T-cell (primary cell): ENCODE results near the gene ST13. TPM values are rescaled to one million over a fixed set of nuclear protein-coding genes. Genes with fewer than 3 reads are reported as not detected.

Source experiments
- ATAC-seq, 4 experiments: fragments of 200-7000 bp in 3 of 4; fragments of 150-1000 bp in 1 of 4; cut with Tn5 transposase; replicated peaks in 1 of 4; 1 replicate in 3 of 4; 2 replicates in 1 of 4; pipeline ENCODE4 v1.10.0; 2021; ENCODE audit warnings: moderate library complexity in 3 of 4, mild to moderate bottlenecking in 2 of 4, moderate number of reproducible peaks in 1 of 4
- CTCF ChIA-PET, 2 donors: fragments of 300-600 bp; sonication (Branson Sonifier 250); formaldehyde crosslinking; loops; one replicate each; lab custom pipeline; 2022; ENCODE audit warnings: antibody characterized with exemption in 2 of 2; lab: Charles Lee
- POLR2A ChIA-PET, 2 donors: fragments of 300-600 bp; sonication (Branson Sonifier 250); formaldehyde crosslinking; loops; one replicate each; lab custom pipeline; 2022; ENCODE audit warnings: antibody characterized with exemption in 2 of 2; lab: Charles Lee
- DNase-seq, 35 experiments: peaks; one replicate each; pipeline versions ENCODE4 v3.0.0 to v3.0.0-alpha.2; 2013 to 2023
- H3K27ac ChIP-seq: one replicate; pipeline ENCODE4 v1.5.1; 2013; ENCODE audit warnings: low read length
- H3K27me3 ChIP-seq, 2 experiments: replicated peaks in 1 of 2; 1 replicate in 1 of 2; 2 replicates in 1 of 2; pipeline versions ENCODE4 v1.6.1 to v1.7.0; 2013; ENCODE audit warnings: low read length in 1 of 2, mixed read lengths in 1 of 2; ENCODE audit not compliant: control insufficient read depth in 2 of 2, insufficient read depth in 2 of 2; ENCODE audit errors: extremely low read depth in 1 of 2
- H3K36me3 ChIP-seq, 2 donors: 1 replicate in 1 of 2; 2 replicates in 1 of 2; pipeline versions ENCODE4 v1.6.1 to v1.7.0; 2013; ENCODE audit warnings: low read length in 1 of 2; ENCODE audit not compliant: control insufficient read depth in 2 of 2, insufficient read depth in 1 of 2; ENCODE audit errors: extremely low read depth in 1 of 2
- H3K4me1 ChIP-seq, 2 experiments: 1 replicate in 1 of 2; 2 replicates in 1 of 2; pipeline versions ENCODE4 v1.6.1 to v1.7.0; 2013; ENCODE audit warnings: low read length in 2 of 2, mixed read lengths in 1 of 2; ENCODE audit not compliant: insufficient read depth in 2 of 2, control insufficient read depth in 1 of 2; ENCODE audit errors: extremely low read depth in 1 of 2
- H3K4me3 ChIP-seq, 2 donors: 1 replicate in 1 of 2; 2 replicates in 1 of 2; pipeline versions ENCODE4 v1.5.1 to v1.7.0; 2013; ENCODE audit warnings: mild to moderate bottlenecking in 2 of 2, low read length in 1 of 2, moderate library complexity in 1 of 2; ENCODE audit not compliant: control insufficient read depth in 1 of 2; ENCODE audit errors: extremely low read depth in 1 of 2
- H3K9me3 ChIP-seq: 2 replicates; pipeline ENCODE4 v1.7.0; 2013
- H3K27ac Mint-ChIP-seq, 2 donors: one replicate each; pipeline ENCODE4 v1.8.0; 2020 to 2021; ENCODE audit warnings: mild to moderate bottlenecking in 2 of 2, mixed read lengths in 2 of 2
- H3K27me3 Mint-ChIP-seq, 2 donors: one replicate each; pipeline ENCODE4 v1.8.0; 2021 to 2022; ENCODE audit warnings: mixed read lengths in 2 of 2
- H3K36me3 Mint-ChIP-seq: one replicate; pipeline ENCODE4 v1.8.0; 2021; ENCODE audit warnings: mixed read lengths
- H3K4me1 Mint-ChIP-seq, 3 donors: one replicate each; pipeline ENCODE4 v1.8.0; 2020 to 2022; ENCODE audit warnings: mixed read lengths in 3 of 3, mild to moderate bottlenecking in 1 of 3
- H3K4me3 Mint-ChIP-seq, 3 donors: one replicate each; pipeline ENCODE4 v1.8.0; 2020 to 2022; ENCODE audit warnings: mild to moderate bottlenecking in 3 of 3, mixed read lengths in 3 of 3, moderate library complexity in 3 of 3
- H3K9me3 Mint-ChIP-seq, 3 donors: one replicate each; pipeline ENCODE4 v1.8.0; 2020 to 2022; ENCODE audit warnings: mixed read lengths in 3 of 3
- WGBS: methylation state at CpG from one replicate; pipeline ENCODE4 v1.1.5; 2013; ENCODE audit warnings: missing lambda C conversion rate; ENCODE audit not compliant: insufficient coverage; 5-methylcytosine and 5-hydroxymethylcytosine counted together
- total RNA-seq, 35 experiments: library from RNA in 6 of 35; stranded (reverse) in 6 of 35; fragments of 120-200 nt in 1 of 35; gene quantifications; one replicate each; pipeline versions ENCODE4 v1.2.1 to v1.2.4 and lab custom pipeline; 2013 to 2026

Gene ST13
- total RNA-seq, 5 donors from 2014 or later (not counting 1 experiment from before 2014, with no cell fraction given) = 135 to 186 (median 140) TPM

- H3K4me3 ChIP-seq = no peak overlapping the region
- Mint-ChIP-seq H3K36me3 (peaks cover 14% of the 10 kb centered on the region), H3K4me3 (no peak overlapping the region), H3K27me3 (no peaks in the 10 kb centered on the region), H3K9me3 (no peaks in the 10 kb centered on the region), H3K27ac (no peak overlapping the region), H3K4me1 (peaks cover 5 to 17% (median 13%) of the 10 kb centered on the region in 3 donors)
- no peaks in the 10 kb centered on the region for H3K27me3 ChIP-seq
- H3K36me3 ChIP-seq = peaks cover 0 to 2% of the 10 kb centered on the region in 2 donors
- H3K9me3 ChIP-seq = no peaks in the 10 kb centered on the region
- ChIA-PET CTCF (interaction anchor here in 1 of 2 donors (0.9 kb wide), 1 partner anchor 10 kb away, joined by 3 read pairs; no protein-coding TSS in a partner anchor), POLR2A (no interaction called here)
- H3K27ac ChIP-seq = no peak overlapping the region
- WGBS = no CpG with 5 or more reads among the region's 3 CpGs
- no peak for ATAC-seq
- no peak for DNase-seq
- H3K4me1 ChIP-seq = no peaks in the 10 kb centered on the region
These were observed 49.7 kb downstream of the ST13 start for GRCh38 chr22:40806711-40807110.

DNA sequence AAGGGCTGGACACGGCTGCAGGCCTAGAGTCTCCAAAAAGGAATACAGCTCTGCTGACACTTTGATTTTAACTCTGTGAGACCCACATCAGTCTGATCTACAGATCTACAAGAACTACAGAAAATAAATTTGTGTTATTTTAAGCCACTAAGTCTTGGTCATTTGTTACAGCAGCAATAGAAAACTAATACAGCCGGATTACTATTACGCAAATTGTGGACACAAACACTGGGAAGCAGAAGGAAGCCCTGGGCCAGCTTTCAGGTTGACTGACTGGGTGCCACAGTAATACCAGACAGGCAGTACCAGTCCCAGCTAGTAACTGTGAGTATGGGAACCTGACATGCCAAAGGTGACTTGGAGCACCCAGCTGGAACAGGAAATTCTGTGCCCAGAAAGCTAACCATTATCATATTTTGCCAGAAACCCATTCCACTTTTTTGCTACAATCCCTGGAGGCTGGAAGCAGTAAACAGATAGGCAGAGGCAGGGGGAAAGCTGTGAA lies 50.7 kb downstream of the ST13 start:
- Mint-ChIP-seq H3K9me3 (no peaks in the 10 kb centered on the region), H3K4me1 (peaks cover 5 to 12% (median 10%) of the 10 kb centered on the region in 3 donors), H3K27me3 (no peaks in the 10 kb centered on the region), H3K4me3 (no peak overlapping the region), H3K36me3 (peaks cover 14% of the 10 kb centered on the region), H3K27ac (no peak overlapping the region)
- H3K9me3 ChIP-seq = no peaks in the 10 kb centered on the region
- H3K36me3 ChIP-seq = peaks cover 0 to 2% of the 10 kb centered on the region in 2 donors
- ChIA-PET CTCF (interaction anchor here in 1 of 2 donors (0.6 to 0.9 kb wide), 2 partner anchors 9 to 786 kb away, joined by 3 read pairs; no protein-coding TSS in a partner anchor), POLR2A (interaction anchor here in 1 of 2 donors (0.5 kb wide), 1 partner anchor 156 kb away, joined by 7 read pairs; no protein-coding TSS in a partner anchor)
- 94% methylated on average over 2 of the region's 3 CpGs for WGBS
- no peak for ATAC-seq
- H3K4me3 ChIP-seq = no peak overlapping the region
- no peak overlapping the region for H3K27ac ChIP-seq
- no peaks in the 10 kb centered on the region for H3K27me3 ChIP-seq
- DNase-seq = no peak
- no peaks in the 10 kb centered on the region for H3K4me1 ChIP-seq

DNA sequence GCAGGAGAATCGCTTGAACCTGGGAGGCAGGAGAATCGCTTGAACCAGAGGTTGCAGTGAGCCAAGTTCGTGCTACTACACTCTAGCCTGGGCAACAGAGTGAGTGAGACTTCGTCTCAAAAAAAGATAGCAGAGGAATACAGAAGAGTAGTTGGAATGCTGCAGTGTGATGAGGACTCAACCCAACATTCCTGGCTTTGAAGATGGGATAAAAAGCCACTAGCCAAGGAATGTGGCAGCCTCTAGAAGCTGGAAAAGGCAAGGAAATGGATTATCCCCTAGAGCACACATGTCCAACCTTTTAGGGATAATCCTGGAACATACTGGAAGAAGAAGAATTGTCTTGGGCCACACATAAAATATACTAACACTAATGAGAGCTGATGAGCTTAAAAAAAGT lies 51.2 kb downstream of the ST13 start:
- no peak for DNase-seq
- Mint-ChIP-seq H3K36me3 (peaks cover 14% of the 10 kb centered on the region), H3K27ac (no peak overlapping the region), H3K4me3 (no peak overlapping the region), H3K9me3 (no peaks in the 10 kb centered on the region), H3K4me1 (peaks cover 5 to 12% (median 10%) of the 10 kb centered on the region in 3 donors), H3K27me3 (no peaks in the 10 kb centered on the region)
- ChIA-PET POLR2A (no interaction called here), CTCF (interaction anchor here in 1 of 2 donors (0.6 kb wide), 1 partner anchor 787 kb away, joined by 3 read pairs; no protein-coding TSS in a partner anchor)
- no peak for ATAC-seq
- WGBS = 98% methylated on average over 4 of the region's 4 CpGs
- H3K27me3 ChIP-seq = no peaks in the 10 kb centered on the region
- no peak overlapping the region for H3K27ac ChIP-seq
- no peaks in the 10 kb centered on the region for H3K4me1 ChIP-seq
- no peak overlapping the region for H3K4me3 ChIP-seq
- H3K9me3 ChIP-seq = no peaks in the 10 kb centered on the region
- peaks cover 0 to 2% of the 10 kb centered on the region in 2 donors for H3K36me3 ChIP-seq

DNA sequence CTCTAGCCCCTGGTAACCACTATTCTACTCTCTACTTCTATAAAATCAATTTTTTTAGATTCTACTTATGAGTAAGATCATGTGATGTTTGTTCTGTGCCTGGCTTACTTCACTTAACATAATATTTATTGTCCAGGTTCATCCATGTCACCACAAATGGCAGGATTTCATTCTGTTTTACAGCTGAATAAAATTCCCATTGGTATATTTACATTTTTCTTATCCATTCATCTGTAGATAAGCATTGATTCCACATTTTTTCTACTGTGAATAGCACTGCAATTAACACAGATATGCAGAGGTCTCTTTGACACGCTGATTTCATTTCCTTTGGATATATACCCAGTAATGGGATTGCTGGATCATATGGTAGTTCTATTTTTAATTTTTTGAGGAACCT lies 53.1 kb downstream of the ST13 start:
- no peaks in the 10 kb centered on the region for H3K27me3 ChIP-seq
- Mint-ChIP-seq H3K4me3 (no peak overlapping the region), H3K9me3 (no peaks in the 10 kb centered on the region), H3K4me1 (peaks cover 3 to 7% (median 6%) of the 10 kb centered on the region in 3 donors), H3K27me3 (no peaks in the 10 kb centered on the region), H3K36me3 (peaks cover 11% of the 10 kb centered on the region), H3K27ac (no peak overlapping the region)
- H3K4me3 ChIP-seq = no peak overlapping the region
- ChIA-PET CTCF (no interaction called here), POLR2A (interaction anchor here in 1 of 2 donors (0.6 kb wide), 1 partner anchor 50 kb away, joined by 3 read pairs; no protein-coding TSS in a partner anchor)
- peaks cover 0 to 2% of the 10 kb centered on the region in 2 donors for H3K36me3 ChIP-seq
- WGBS = no CpG with 5 or more reads among the region's 1 CpG
- ATAC-seq = no peak
- no peak overlapping the region for H3K27ac ChIP-seq
- H3K9me3 ChIP-seq = no peaks in the 10 kb centered on the region
- no peaks in the 10 kb centered on the region for H3K4me1 ChIP-seq
- DNase-seq = no peak

DNA sequence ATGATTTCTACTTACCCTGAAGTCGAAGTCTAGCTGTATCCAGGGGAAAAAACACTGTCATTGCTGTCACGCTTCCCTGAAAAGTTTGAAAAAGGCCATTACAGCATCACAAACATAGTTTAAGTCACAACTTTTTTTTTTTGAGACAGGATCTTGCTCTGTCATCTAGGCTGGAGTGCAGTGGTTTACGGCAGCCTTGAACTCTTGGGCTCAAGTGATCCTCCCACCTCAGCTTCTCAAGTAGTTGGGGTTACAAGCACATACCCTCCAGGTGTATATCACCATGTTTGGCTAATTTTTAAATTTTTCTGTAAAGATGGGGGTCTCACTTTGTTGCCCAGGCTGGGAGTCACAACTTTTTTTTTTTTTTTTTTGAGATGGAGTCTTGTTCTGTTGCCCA lies 57.4 kb downstream of the ST13 start:
- Histone ChIP-seq H3K36me3 (peaks cover 0 to 8% of the 10 kb centered on the region in 2 donors), H3K27me3 (no peaks in the 10 kb centered on the region), H3K9me3 (no peaks in the 10 kb centered on the region), H3K4me1 (no peaks in the 10 kb centered on the region), H3K27ac (no peak overlapping the region), H3K4me3 (no peak overlapping the region)
- ATAC-seq = no peak
- no peak overlapping the region for H3K4me3 Mint-ChIP-seq
- ChIA-PET CTCF (no interaction called here), POLR2A (interaction anchor here in 1 of 2 donors (0.7 kb wide), 1 partner anchor 459 kb away, joined by 8 read pairs; no protein-coding TSS in a partner anchor)
- DNase-seq = no peak
- H3K36me3 Mint-ChIP-seq = peaks cover 11% of the 10 kb centered on the region
- no peaks in the 10 kb centered on the region for H3K27me3 Mint-ChIP-seq
- H3K4me1 Mint-ChIP-seq = peaks cover 0 to 2% (median 0%) of the 10 kb centered on the region in 3 donors
- 100% methylated on average over 1 of the region's 3 CpGs for WGBS
- H3K9me3 Mint-ChIP-seq = no peaks in the 10 kb centered on the region
- no peak overlapping the region for H3K27ac Mint-ChIP-seq

- no peak overlapping the region for H3K27ac ChIP-seq
- H3K27ac Mint-ChIP-seq = no peak overlapping the region
- peaks cover 0 to 2% (median 0%) of the 10 kb centered on the region in 3 donors for H3K4me1 Mint-ChIP-seq
- H3K9me3 Mint-ChIP-seq = no peaks in the 10 kb centered on the region
- H3K4me1 ChIP-seq = no peaks in the 10 kb centered on the region
- DNase-seq = no peak
- no peak for ATAC-seq
- H3K27me3 ChIP-seq = no peaks in the 10 kb centered on the region
- H3K4me3 Mint-ChIP-seq = no peak overlapping the region
- ChIA-PET CTCF (interaction anchor here (0.6 to 1.0 kb wide), 2 partner anchors 9 to 401 kb away, joined by 3 read pairs; no protein-coding TSS in a partner anchor), POLR2A (no interaction called here)
- no peaks in the 10 kb centered on the region for H3K27me3 Mint-ChIP-seq
- no peaks in the 10 kb centered on the region for H3K9me3 ChIP-seq
- 100% methylated on average over 1 of the region's 1 CpG for WGBS
- H3K4me3 ChIP-seq = no peak overlapping the region
- H3K36me3 Mint-ChIP-seq = peaks cover 18% of the 10 kb centered on the region
- H3K36me3 ChIP-seq = peaks cover 0 to 17% of the 10 kb centered on the region in 2 donors
These were observed 59.0 kb downstream of the ST13 start for GRCh38 chr22:40797427-40797826.
